Right hindlimb (tissue), 1 donor: ENCODE measurements around the gene CR1.
"Not testable (repeated sequence)": the region's sequence is repeated elsewhere in the genome, so short reads cannot be mapped to it uniquely, and the experiment has no call there.

ENCODE experiments used
- DNase-seq: peaks from one replicate; pipeline ENCODE4 v3.0.0-alpha.2; 2018

The CR1 gene

GRCh38 chr1:207645635-207646081 is 149.7 kb downstream of the CR1 start:
- no peak for DNase-seq

DNA sequence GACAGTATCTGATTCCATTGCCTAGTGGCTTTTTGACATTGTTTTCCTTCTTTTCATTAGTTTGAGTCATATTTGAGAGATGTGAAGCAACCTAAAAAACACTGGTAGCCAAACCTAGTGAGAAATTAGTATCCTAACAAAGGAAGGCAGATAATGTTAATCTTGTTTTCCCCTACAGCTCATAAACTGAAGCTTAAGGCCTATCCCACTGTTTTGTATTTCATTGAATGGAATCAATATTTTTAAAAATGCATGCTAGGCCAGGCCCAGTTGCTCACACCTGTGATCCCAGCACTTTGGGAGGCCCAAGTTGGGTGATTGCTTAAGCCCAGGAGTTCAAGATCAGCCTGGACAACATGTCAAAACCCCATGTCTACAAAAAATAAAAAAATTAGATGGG is 150.2 kb downstream of the CR1 start:
- DNase-seq: no peak

- DNase-seq: no peak
Measured at GRCh38 chr1:207646944-207647579, 151.1 kb downstream of the CR1 start.

DNA sequence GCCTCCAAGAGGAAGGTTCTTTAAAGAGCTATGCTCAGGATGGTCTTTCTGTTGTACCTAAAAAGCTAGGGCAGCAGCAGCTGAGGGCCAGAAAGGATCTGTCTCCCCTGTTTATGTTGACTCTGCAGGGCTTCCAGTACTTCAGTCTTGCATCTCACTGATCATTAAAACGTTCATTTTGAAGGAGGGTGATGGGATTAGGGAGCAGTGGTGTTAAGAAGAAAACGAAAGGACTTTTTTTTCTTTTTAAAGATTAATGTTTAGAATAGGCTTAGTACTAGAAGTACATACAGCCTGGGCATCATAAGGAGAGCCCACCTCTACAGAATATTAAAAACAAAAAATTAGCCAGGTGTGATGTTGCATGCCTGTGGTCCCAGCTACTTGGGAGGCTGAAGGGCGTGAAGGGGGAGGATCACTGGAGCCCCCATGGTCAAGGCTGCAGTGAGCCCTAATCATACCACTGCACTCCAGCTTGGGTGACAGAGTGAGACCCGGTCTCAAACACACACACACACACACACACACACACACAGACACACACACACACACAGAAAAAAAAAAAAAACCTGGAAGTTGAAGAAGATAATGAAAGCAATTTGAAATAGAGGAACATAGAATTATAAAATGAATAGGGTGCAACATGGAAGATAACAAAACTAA is 151.8 kb downstream of the CR1 start:
- no peak for DNase-seq

- DNase-seq: no peak
Measured at GRCh38 chr1:207648334-207649209, 152.6 kb downstream of the CR1 start.

GRCh38 chr1:207649210-207649753 is 153.3 kb downstream of the CR1 start:
- DNase-seq: no peak

- no peak for DNase-seq
Measured at GRCh38 chr1:207649865-207650580, 154.1 kb downstream of the CR1 start.

GRCh38 chr1:207651583-207651982 is 155.6 kb downstream of the CR1 start:
- DNase-seq: no peak

GRCh38 chr1:207654320-207654719 is 158.4 kb downstream of the CR1 start:
- no peak for DNase-seq

DNA sequence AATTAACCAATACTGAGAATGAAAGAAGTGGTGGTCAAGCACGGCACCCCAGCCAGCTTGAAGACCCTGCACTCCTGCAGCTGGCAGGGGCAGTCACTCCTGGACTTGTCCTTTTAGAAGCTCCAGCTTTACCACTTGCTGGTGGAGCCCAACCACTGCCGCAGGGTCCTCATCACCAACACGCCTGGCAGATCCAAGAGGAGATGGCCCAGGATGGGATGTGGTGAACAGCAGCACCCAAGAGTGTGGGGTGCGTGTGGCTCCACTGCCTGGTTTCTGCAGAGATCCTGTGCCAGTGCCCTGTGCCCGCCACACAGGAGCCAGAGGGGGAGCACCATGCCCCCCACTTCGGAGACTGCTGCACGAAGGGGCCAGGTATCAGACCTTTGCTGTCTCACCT is 162.5 kb downstream of the CR1 start:
- no peak for DNase-seq

DNA sequence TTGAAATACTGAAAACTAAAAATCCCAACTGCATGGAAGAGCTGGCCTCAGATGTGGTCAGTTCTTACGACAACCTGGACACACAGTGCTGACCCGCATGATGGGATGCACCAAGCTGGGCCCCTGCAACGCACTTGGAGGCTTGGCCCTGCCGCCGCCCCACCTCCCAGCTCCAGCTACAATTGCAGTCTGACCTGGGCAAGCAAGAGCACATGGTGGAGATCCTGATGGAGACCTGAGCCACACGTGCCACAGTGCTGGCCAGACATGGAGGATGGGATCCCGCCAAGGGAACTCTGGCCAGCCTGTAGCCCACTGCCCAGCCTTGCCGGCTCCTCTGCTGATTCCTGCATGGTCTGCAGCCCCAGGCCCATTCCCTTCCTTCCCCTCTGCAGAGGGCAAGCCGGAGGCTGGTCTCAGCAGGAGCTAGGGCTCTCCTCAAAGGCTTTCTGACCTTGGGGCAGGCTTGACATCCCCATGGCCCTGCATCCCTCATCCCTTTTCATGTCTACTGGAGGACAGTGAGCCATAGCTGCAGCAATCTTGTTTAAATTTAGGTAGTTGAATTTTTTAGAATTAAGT is 163.0 kb downstream of the CR1 start:
- DNase-seq: no peak

DNA sequence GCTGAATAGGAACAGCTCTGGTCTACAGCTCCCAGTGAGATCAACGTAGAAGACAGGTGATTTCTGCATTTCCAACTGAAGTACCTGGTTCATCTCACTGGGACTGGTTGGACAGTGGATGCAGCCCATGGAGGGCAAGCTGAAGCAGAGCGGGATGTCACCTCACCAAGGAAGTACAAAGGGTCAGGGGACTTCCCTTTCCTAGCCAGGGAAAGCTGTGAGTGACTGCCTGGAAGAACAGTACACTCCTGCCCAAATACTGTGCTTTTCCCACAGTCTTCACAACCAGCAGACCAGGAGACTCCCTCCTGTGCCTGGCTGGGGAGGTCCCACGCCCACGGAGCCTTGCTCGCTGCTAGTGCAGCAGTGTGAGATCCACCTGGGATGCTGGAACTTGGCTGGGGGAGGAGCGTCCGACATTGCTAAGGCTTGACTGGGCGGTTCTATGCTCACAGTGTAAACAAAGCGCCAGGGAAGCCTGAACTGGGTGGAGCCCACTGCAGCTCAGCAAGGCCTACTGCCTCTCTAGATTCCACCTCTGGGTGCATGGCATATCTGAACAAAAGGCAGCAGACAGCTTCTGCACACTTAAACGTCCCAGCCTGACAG is 163.7 kb downstream of the CR1 start:
- DNase-seq: no peak

DNA sequence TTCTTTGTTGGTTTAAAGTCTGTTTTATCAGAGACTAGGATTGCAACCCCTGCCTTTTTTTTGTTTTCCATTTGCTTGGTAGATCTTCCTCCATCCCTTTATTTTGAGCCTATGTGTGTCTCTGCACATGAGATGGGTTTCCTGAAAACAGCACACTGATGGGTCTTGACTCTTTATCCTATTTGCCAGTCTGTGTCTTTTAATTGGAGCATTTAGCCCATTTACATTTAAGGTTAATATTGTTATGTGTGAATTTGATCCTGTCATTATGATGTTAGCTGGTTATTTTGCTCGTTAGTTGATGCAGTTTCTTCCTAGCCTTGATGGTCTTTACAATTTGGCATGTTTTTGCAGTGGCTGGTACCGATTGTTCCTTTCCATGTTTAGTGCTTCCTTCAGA is 165.5 kb downstream of the CR1 start:
- not testable (repeated sequence) for DNase-seq

GRCh38 chr1:207666342-207666741 is 170.4 kb downstream of the CR1 start:
- DNase-seq: no peak

GRCh38 chr1:207669528-207670009 is 173.6 kb downstream of the CR1 start:
- no peak for DNase-seq

GRCh38 chr1:207670192-207670591 is 174.2 kb downstream of the CR1 start:
- no peak for DNase-seq

DNA sequence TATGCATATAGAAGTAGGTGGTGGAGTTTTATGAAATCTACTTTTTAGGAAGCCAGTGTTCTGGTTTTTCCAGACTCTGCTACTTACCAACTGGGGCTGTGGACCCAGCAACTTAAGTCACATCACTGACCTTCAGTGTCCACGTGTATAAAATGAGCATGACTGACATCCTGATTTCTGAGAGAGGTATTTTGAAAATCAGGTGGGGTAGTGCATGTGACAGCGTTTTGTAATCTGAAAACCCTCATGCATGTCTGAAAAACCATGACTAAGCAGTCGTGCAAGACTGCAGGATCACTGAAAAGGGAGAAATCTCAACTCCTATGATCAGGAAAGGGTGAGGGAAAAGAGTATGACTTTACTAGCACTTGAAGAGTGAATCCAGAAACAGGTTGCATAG is 175.0 kb downstream of the CR1 start:
- DNase-seq: no peak

- DNase-seq: no peak
Measured at GRCh38 chr1:207672522-207673130, 176.7 kb downstream of the CR1 start.

- no peak for DNase-seq
Measured at GRCh38 chr1:207673399-207673798, 177.4 kb downstream of the CR1 start.

GRCh38 chr1:207676153-207676552 is 180.2 kb downstream of the CR1 start:
- DNase-seq: no peak
